GM12878 (cell line): ENCODE measurements around the gene ELAVL3. TPM values are rescaled to one million over a fixed set of nuclear protein-coding genes. Genes with fewer than 3 reads are reported as not detected.

Experiments
- ATAC-seq: fragments of 200-7000 bp; cut with Tn5 transposase; 3 replicates; pipeline ENCODE4 v1.9.1; 2020; ENCODE audit warnings: mild to moderate bottlenecking, moderate library complexity
- BruUV-seq: library from RNA; stranded (reverse); fragments of 400-500 nt; replicated peaks from 2 replicates; lab custom pipeline; 2021; lab: Mats Ljungman, UMichigan
- CTCF ChIA-PET: fragments of 300-600 bp; sonication (Branson Sonifier 250); formaldehyde crosslinking; extraction: SDS; loops from one replicate; lab custom pipeline; 2021; ENCODE audit warnings: inconsistent platforms; lab: Yijun Ruan, JAX
- POLR2A ChIA-PET: fragments of 350-600 bp; formaldehyde crosslinking; extraction: SDS; loops from one replicate; lab custom pipeline; 2021; ENCODE audit warnings: inconsistent platforms; lab: Charles Lee
- RAD21 ChIA-PET: fragments of 300-600 bp; sonication (Branson Sonifier 250); formaldehyde crosslinking; loops from one replicate; lab custom pipeline; 2023; ENCODE audit warnings: antibody characterized with exemption; ENCODE audit not compliant: unreplicated experiment; lab: Charles Lee
- SMC1A ChIA-PET: fragments of 300-600 bp; sonication (Branson Sonifier 250); formaldehyde crosslinking; loops from one replicate; lab custom pipeline; 2023; ENCODE audit not compliant: unreplicated experiment, uncharacterized antibody; lab: Charles Lee
- DNase-seq: peaks from one replicate; pipeline ENCODE4 v3.0.0-alpha.2; 2011; ENCODE audit warnings: low read depth, low spot score
- FAIRE-seq: peaks from 3 replicates; lab custom pipeline; 2011; peaks lifted over from hg19 to GRCh38; lab: Jason Lieb, UNC
- H2AFZ ChIP-seq: 2 replicates; pipeline ENCODE4 v1.6.0; 2011; ENCODE audit warnings: low read depth, low read length, control low read depth; ENCODE audit not compliant: control insufficient read depth
- H3K27ac ChIP-seq: 2 replicates; pipeline ENCODE4 v1.5.1; 2011; ENCODE audit warnings: control low read depth; ENCODE audit not compliant: control insufficient read depth, insufficient read depth
- H3K27me3 ChIP-seq, 2 experiments: replicated peaks in 1 of 2; 2 replicates each; pipeline versions ENCODE4 v1.6.0 to v1.6.1; 2011; ENCODE audit warnings: low read length in 1 of 2; ENCODE audit not compliant: control insufficient read depth in 2 of 2, insufficient read depth in 2 of 2
- H3K36me3 ChIP-seq, 2 experiments: 2 replicates each; pipeline ENCODE4 v1.5.1; 2011; ENCODE audit warnings: low read length in 1 of 2; ENCODE audit not compliant: control insufficient read depth in 2 of 2, insufficient read depth in 2 of 2
- H3K4me1 ChIP-seq: 2 replicates; pipeline ENCODE4 v1.6.1; 2011; ENCODE audit warnings: mild to moderate bottlenecking, low read length, moderate library complexity, mixed read lengths; ENCODE audit not compliant: control insufficient read depth, insufficient read depth
- H3K4me2 ChIP-seq: 2 replicates; pipeline ENCODE4 v1.6.0; 2011; ENCODE audit warnings: control low read depth; ENCODE audit not compliant: control insufficient read depth, insufficient read depth
- H3K4me3 ChIP-seq: fragments of 200-600 bp; sonication (generic); 2 replicates; pipeline ENCODE4 v1.5.1; 2016
- H3K79me2 ChIP-seq: 2 replicates; pipeline ENCODE4 v1.6.0; 2011; ENCODE audit warnings: low read length; ENCODE audit not compliant: control insufficient read depth, insufficient read depth
- H3K9ac ChIP-seq: 2 replicates; pipeline ENCODE4 v1.8.0; 2011; ENCODE audit warnings: low read length, control low read depth, mixed read lengths; ENCODE audit not compliant: control insufficient read depth, insufficient read depth
- H3K9me3 ChIP-seq: replicated peaks from 3 replicates; pipeline ENCODE4 v1.5.1; 2011; ENCODE audit warnings: mild to moderate bottlenecking, low read length; ENCODE audit not compliant: control insufficient read depth, insufficient read depth
- H4K20me1 ChIP-seq: 2 replicates; pipeline ENCODE4 v1.6.0; 2011; ENCODE audit not compliant: control insufficient read depth, insufficient read depth
- ATF7 ChIP-seq: fragments of 450-650 bp; IDR thresholded peaks from 2 replicates; pipeline ENCODE4 v1.6.1; 2016; ENCODE audit warnings: low read depth, mild to moderate bottlenecking
- BCLAF1 ChIP-seq: fragments of 450-650 bp; IDR thresholded peaks from 2 replicates; pipeline ENCODE4 v1.6.1; 2017; ENCODE audit warnings: antibody characterized with exemption, mild to moderate bottlenecking, moderate library complexity
- CHD4 ChIP-seq: fragments of 200-600 bp; sonication (generic); IDR thresholded peaks from 2 replicates; pipeline ENCODE4 v1.6.1; 2016; ENCODE audit warnings: mild to moderate bottlenecking
- HCFC1 ChIP-seq: fragments of 150-350 bp; IDR thresholded peaks from 2 replicates; pipeline ENCODE4 v1.6.1; 2014; ENCODE audit warnings: low read length
- NFYB ChIP-seq: IDR thresholded peaks from 2 replicates; pipeline ENCODE4 v1.6.1; 2011; ENCODE audit warnings: low read depth, mild to moderate bottlenecking, low read length, improper control_type of control experiment, moderate library complexity; ENCODE audit not compliant: insufficient read depth
- NR2C1 ChIP-seq: fragments of 450-650 bp; IDR thresholded peaks from 2 replicates; pipeline ENCODE4 v1.6.1; 2017; ENCODE audit warnings: antibody characterized with exemption, mild to moderate bottlenecking, moderate library complexity
- PAX8 ChIP-seq: fragments of 450-650 bp; IDR thresholded peaks from 2 replicates; pipeline ENCODE4 v1.6.1; 2017; ENCODE audit warnings: mild to moderate bottlenecking, moderate library complexity
- SIX5 ChIP-seq: IDR thresholded peaks from 2 replicates; pipeline ENCODE4 v1.6.1; 2011; ENCODE audit warnings: mild to moderate bottlenecking, low read depth, low read length, moderate library complexity; ENCODE audit not compliant: severe bottlenecking
- SP1 ChIP-seq: IDR thresholded peaks from one replicate; pipeline ENCODE4 v1.6.1; 2011; ENCODE audit warnings: low read depth, low read length
- SREBF1 ChIP-seq: IDR thresholded peaks from 2 replicates; pipeline ENCODE4 v1.6.1; 2012; ENCODE audit warnings: mild to moderate bottlenecking, low read length
- WGBS: methylation state at CpG from one replicate; pipeline ENCODE4 v1.1.6; 2016; ENCODE audit warnings: low lambda C conversion rate; ENCODE audit not compliant: insufficient replicate concordance, insufficient coverage; ENCODE audit errors: missing lambda C conversion rate; 5-methylcytosine and 5-hydroxymethylcytosine counted together
- in situ Hi-C: fragments of 300-500 bp; cut with MboI; formaldehyde crosslinking; loops from 9 replicates; pipeline ENCODE4 v1.14.3; 2018; ENCODE audit warnings: mixed read lengths
- intact Hi-C: fragments of 100-400 bp; cut with micrococcal nuclease; formaldehyde crosslinking; loops from one replicate; pipeline ENCODE4 v1.14.2; 2022; ENCODE audit not compliant: unreplicated experiment
- polyA plus RNA-seq, 11 experiments: library from polyadenylated mRNA; depleted of rRNA in 4 of 11; unstranded in 6 of 11; stranded (reverse) in 5 of 11; fragments of >200 nt; fragmentation: Nextera tagmentation in 4 of 11; fragmentation: Illumina TruSeq in 1 of 11; extraction: Ambion mirVana in 4 of 11; extraction: Trizol in 1 of 11; gene quantifications; 1 replicate in 1 of 11; 2 replicates in 10 of 11; pipeline versions ENCODE4 v1.2.1 to v1.2.3, GENCODE V29; 2011 to 2016; ENCODE audit warnings: inconsistent platforms in 2 of 11, missing spikeins in 2 of 11, low read depth in 1 of 11
- total RNA-seq, 4 experiments: library from RNA; depleted of rRNA in 3 of 4; stranded (reverse); fragments of >200 nt in 3 of 4; fragmentation: Illumina TruSeq in 1 of 4; extraction: Trizol in 1 of 4; gene quantifications; 2 replicates each; pipeline versions ENCODE4 v1.2.1 to v1.2.3, GENCODE V29; 2013 to 2021

The ELAVL3 gene
- total and polyA plus RNA-seq, 10 of the 15 experiments (the other 5 are each of a cell fraction or from before 2014, with no cell fraction given), result under 0.01 to 0.05 (median 0.01) TPM; not detected in 7

GRCh38 chr19:11414544-11414943 lies 66.3 kb downstream of the ELAVL3 start:
- SMC1A ChIA-PET, result no interaction called here
- in situ Hi-C loops, result no loop called here

More at GRCh38 chr19:11414544-11414943, 66.3 kb downstream of the ELAVL3 start:
- Histone ChIP-seq H3K9me3 (no peaks in the 10 kb centered on the region), H3K4me1 (no peaks in the 10 kb centered on the region), H3K9ac (no peak overlapping the region), H4K20me1 (no peaks in the 10 kb centered on the region), H3K27ac (no peak overlapping the region), H3K27me3 (peaks cover 5% of the 10 kb centered on the region in 2 experiments), H3K36me3 (no peaks in the 10 kb centered on the region), H3K4me2 (no peak overlapping the region), H3K79me2 (no peaks in the 10 kb centered on the region), H2AFZ (no peak overlapping the region), H3K4me3 (no peak overlapping the region)
- POLR2A ChIA-PET, result no interaction called here
- TF ChIP-seq BCLAF1 (no peak), ATF7 (no peak), SP1 (no peak), SREBF1 (no peak), SIX5 (no peak), HCFC1 (no peak), NR2C1 (no peak), PAX8 (no peak), CHD4 (no peak), NFYB (no peak)
- no TSS peak for BruUV-seq
- DNase-seq (no peak), ATAC-seq (no peak), FAIRE-seq (no peak)
- RAD21 ChIA-PET, result no interaction called here
- CTCF ChIA-PET, result interaction anchor here (0.5 kb wide), 1 partner anchor 26 kb away, joined by 3 read pairs; no protein-coding TSS in a partner anchor
- WGBS, result 74% methylated on average over 2 of the region's 2 CpGs
- intact Hi-C loops, result no loop called here
